Endothelial cell of umbilical vein (primary cell): ENCODE measurements around the gene SULT1C2. TPM values are rescaled to one million over a fixed set of nuclear protein-coding genes. Genes with fewer than 3 reads are reported as not detected.

ENCODE experiments used
- Bru-seq: library from RNA; stranded (reverse); fragments of 400-500 nt; gene quantifications from one replicate; lab custom pipeline; 2021; lab: Mats Ljungman, UMichigan
- BruChase-seq, 2 experiments: library from RNA; stranded (reverse); fragments of 400-500 nt; gene quantifications; one replicate each; lab custom pipeline; 2021; lab: Mats Ljungman, UMichigan
- BruUV-seq: library from RNA; stranded (reverse); fragments of 400-500 nt; replicated peaks from 2 replicates; lab custom pipeline; 2021; lab: Mats Ljungman, UMichigan
- CTCF ChIA-PET: fragments of 300-600, 350-600 bp; sonication (Branson Sonifier 250); formaldehyde crosslinking; loops from one replicate; lab custom pipeline; 2021; ENCODE audit warnings: antibody characterized with exemption, inconsistent platforms; lab: Charles Lee
- POLR2A ChIA-PET: fragments of 300-600, 350-600 bp; sonication (Branson Sonifier 250); formaldehyde crosslinking; loops from one replicate; lab custom pipeline; 2021; ENCODE audit warnings: antibody characterized with exemption, inconsistent platforms; lab: Charles Lee
- DNase-seq: peaks from one replicate; pipeline ENCODE4 v3.0.0-alpha.2; 2011; ENCODE audit warnings: low read depth, low spot score
- FAIRE-seq: peaks from 2 replicates; lab custom pipeline; 2011; peaks lifted over from hg19 to GRCh38; lab: Jason Lieb, UNC
- H2AFZ ChIP-seq: 2 replicates; pipeline ENCODE4 v1.6.0; 2012; ENCODE audit warnings: low read depth, low read length, control low read depth, inconsistent platforms
- H3K27ac ChIP-seq: 2 replicates; pipeline ENCODE4 v1.5.1; 2011; ENCODE audit warnings: low read depth, mild to moderate bottlenecking, control low read depth, low read length, moderate library complexity; ENCODE audit not compliant: insufficient read depth
- H3K27me3 ChIP-seq, 2 experiments: 2 replicates each; pipeline versions ENCODE4 v1.6.0 to v1.6.1; 2011; ENCODE audit warnings: low read length in 2 of 2, mixed read lengths in 1 of 2; ENCODE audit not compliant: control insufficient read depth in 2 of 2, insufficient read depth in 2 of 2
- H3K36me3 ChIP-seq, 2 experiments: 2 replicates in 1 of 2; 3 replicates in 1 of 2; pipeline ENCODE4 v1.5.1; 2011; ENCODE audit warnings: low read length in 2 of 2, mild to moderate bottlenecking in 1 of 2, moderate library complexity in 1 of 2; ENCODE audit not compliant: control insufficient read depth in 2 of 2, insufficient read depth in 2 of 2; ENCODE audit errors: extremely low read depth in 1 of 2
- H3K4me1 ChIP-seq: 3 replicates; pipeline ENCODE4 v1.5.1; 2011; ENCODE audit warnings: mild to moderate bottlenecking, low read length; ENCODE audit not compliant: control insufficient read depth, insufficient read depth; ENCODE audit errors: extremely low read depth
- H3K4me2 ChIP-seq: 2 replicates; pipeline ENCODE4 v1.6.1; 2011; ENCODE audit warnings: low read length, control low read depth, mixed read lengths; ENCODE audit not compliant: insufficient read depth
- H3K4me3 ChIP-seq, 3 experiments: fragments of 200-600 bp in 1 of 3; sonication (generic), shearing (Covaris generic) in 1 of 3; replicated peaks in 1 of 3; 2 replicates each; pipeline ENCODE4 v1.5.1; 2011 to 2016; ENCODE audit warnings: control low read depth in 3 of 3, low read length in 3 of 3, mild to moderate bottlenecking in 2 of 3, inconsistent platforms in 1 of 3, low read depth in 1 of 3, moderate library complexity in 1 of 3; ENCODE audit not compliant: insufficient read depth in 1 of 3
- H3K79me2 ChIP-seq: 2 replicates; pipeline ENCODE4 v1.6.0; 2012; ENCODE audit warnings: low read length, inconsistent platforms; ENCODE audit not compliant: control insufficient read depth, insufficient read depth
- H3K9ac ChIP-seq: replicated peaks from 2 replicates; pipeline ENCODE3; 2011; ENCODE audit warnings: low read length, control low read depth; ENCODE audit not compliant: insufficient read depth; ENCODE audit errors: extremely low read depth
- H3K9me1 ChIP-seq: replicated peaks from 3 replicates; pipeline ENCODE4 v1.6.0; 2011; ENCODE audit warnings: mild to moderate bottlenecking, low read length; ENCODE audit not compliant: control insufficient read depth, insufficient read depth; ENCODE audit errors: extremely low read depth
- H3K9me3 ChIP-seq: replicated peaks from 2 replicates; pipeline ENCODE4 v1.5.1; 2012; ENCODE audit warnings: low read length, inconsistent platforms; ENCODE audit not compliant: control insufficient read depth, insufficient read depth
- H4K20me1 ChIP-seq: replicated peaks from 2 replicates; pipeline ENCODE3; 2011; ENCODE audit warnings: mild to moderate bottlenecking, low read length; ENCODE audit not compliant: control insufficient read depth, insufficient read depth; ENCODE audit errors: extremely low read depth
- EZH2 ChIP-seq: IDR thresholded peaks from 2 replicates; pipeline ENCODE4 v1.6.1; 2012; ENCODE audit warnings: borderline replicate concordance, low read depth, mild to moderate bottlenecking, moderate library complexity, low read length, inconsistent platforms; ENCODE audit not compliant: severe bottlenecking
- FOS ChIP-seq: IDR thresholded peaks from 2 replicates; pipeline ENCODE4 v1.6.1; 2011; ENCODE audit warnings: mild to moderate bottlenecking, low read length, moderate library complexity, borderline replicate concordance; ENCODE audit not compliant: insufficient read depth
- GATA2 ChIP-seq: IDR thresholded peaks from 2 replicates; pipeline ENCODE4 v1.7.0; 2011; ENCODE audit warnings: low read depth, mild to moderate bottlenecking, moderate library complexity, mixed read lengths, low read length; ENCODE audit not compliant: insufficient read length, insufficient read depth
- JUN ChIP-seq: IDR thresholded peaks from 2 replicates; pipeline ENCODE4 v1.6.1; 2011; ENCODE audit warnings: borderline replicate concordance, low read depth; ENCODE audit not compliant: insufficient read length, insufficient read depth
- MYC ChIP-seq: IDR thresholded peaks from one replicate; pipeline ENCODE4 v1.6.1; 2011; ENCODE audit warnings: mild to moderate bottlenecking, low read depth, low read length
- POLR2A ChIP-seq: IDR thresholded peaks from 2 replicates; pipeline ENCODE4 v1.6.1; 2012; ENCODE audit warnings: low read depth, mild to moderate bottlenecking, control low read depth, low read length
- POLR2AphosphoS5 ChIP-seq: IDR thresholded peaks from 2 replicates; pipeline ENCODE4 v1.6.1; 2012; ENCODE audit warnings: low read depth, mild to moderate bottlenecking, control low read depth, low read length, moderate library complexity; ENCODE audit not compliant: insufficient read depth
- dilution Hi-C: fragments of 300-500 bp; cut with MboI; formaldehyde crosslinking; loops from one replicate; pipeline ENCODE4 v1.15.0; 2019; ENCODE audit warnings: low sequenced_read_pairs; ENCODE audit not compliant: extremely low pct_ligation_motif_present
- intact Hi-C: fragments of 100-400 bp; cut with micrococcal nuclease; formaldehyde crosslinking; loops from one replicate; pipeline ENCODE4 v1.10.0; 2022
- long read RNA-seq: library from polyadenylated mRNA; stranded (forward); transcript quantifications from one replicate; pipeline ENCODE4 v2.0.0, GENCODE V29; 2021
- polyA minus RNA-seq, 3 experiments: library from RNA; depleted of rRNA, polyadenylated mRNA; stranded (reverse); fragments of >200 nt; gene quantifications; 1 replicate in 1 of 3; 2 replicates in 2 of 3; pipeline ENCODE4 v1.2.3, GENCODE V29; 2011
- polyA plus RNA-seq, 4 experiments: library from polyadenylated mRNA; depleted of rRNA in 3 of 4; stranded (reverse) in 3 of 4; unstranded in 1 of 4; fragments of >200 nt; gene quantifications; 2 replicates each; pipeline versions ENCODE4 v1.2.1 to v1.2.3, GENCODE V29; 2011 to 2012; ENCODE audit warnings: missing spikeins in 1 of 4
- total RNA-seq: library from RNA; stranded (reverse); gene quantifications from 2 replicates; pipeline ENCODE4 v1.2.3, GENCODE V29; 2021
- TF ChIP-seq, protein P1 (sequence below): IDR thresholded peaks from 2 replicates; pipeline ENCODE4 v1.6.1; 2011; ENCODE audit not compliant: insufficient read depth, insufficient read length
- TF ChIP-seq, protein P2 (sequence below), 2 donors: IDR thresholded peaks; 1 replicate in 1 of 2; 2 replicates in 1 of 2; pipeline ENCODE4 v1.5.1; 2011; ENCODE audit warnings: low read length in 2 of 2, mild to moderate bottlenecking in 2 of 2, moderate library complexity in 2 of 2, control low read depth in 1 of 2, inconsistent platforms in 1 of 2, low read depth in 1 of 2; ENCODE audit not compliant: insufficient read depth in 1 of 2; ENCODE audit errors: extremely low read depth in 1 of 2

SULT1C2 gene
- not detected in 2 replicates for total RNA-seq
- polyA plus RNA-seq, result not detected in 2 replicates
- polyA plus RNA-seq (2011; cell fraction: cytosol; rRNA removed), result not detected in 2 replicates
- polyA plus RNA-seq (2011; cell fraction: nucleus; rRNA removed), result not detected in 2 replicates
- not detected in 2 replicates for polyA plus RNA-seq (2012)
- not detected in 2 replicates for polyA minus RNA-seq
- polyA minus RNA-seq (2011; cell fraction: cytosol; rRNA and poly(A)+ RNA removed), result not detected
- polyA minus RNA-seq (2011; cell fraction: nucleus; rRNA and poly(A)+ RNA removed), result not detected in 2 replicates
- not detected for Bru-seq, nascent RNA
- BruChase-seq, experiment 1, labeled RNA remaining after a 6-hour chase, result not detected
- not detected for BruChase-seq, experiment 2, labeled RNA remaining after a 2-hour chase
- long read RNA-seq, result 0 reads

DNA sequence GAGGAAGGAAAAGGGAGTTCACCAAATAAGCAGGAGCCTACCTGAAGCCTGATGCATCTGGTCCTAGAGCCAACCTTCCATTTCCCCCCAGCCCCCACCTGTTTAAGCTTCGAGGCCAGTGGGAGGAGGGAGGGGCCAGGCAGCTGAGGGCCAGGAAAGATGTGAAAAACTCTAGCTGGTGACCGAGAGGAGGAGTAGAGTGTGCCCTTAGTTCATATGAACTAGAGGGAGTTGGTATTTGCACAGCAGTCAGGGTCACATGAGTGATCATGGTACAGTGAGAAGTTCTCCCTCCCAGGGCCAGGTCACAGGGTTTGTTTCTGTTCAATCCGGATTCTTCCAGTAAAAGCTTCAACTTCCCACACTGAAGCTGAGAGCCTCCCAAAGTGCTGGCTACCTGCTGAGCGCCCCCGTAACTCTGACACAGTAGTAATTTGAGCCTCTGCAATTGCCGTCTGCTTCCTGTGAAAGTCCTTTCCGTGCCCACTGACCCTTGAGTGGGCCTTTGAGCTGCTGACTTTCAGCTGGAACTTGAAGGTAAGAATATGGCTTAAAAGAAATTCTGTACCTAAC is at the start of gene SULT1C2:
SULT1C2 (plus strand) TSS at position 362 of the 573 bp plus-strand sequence. CDS start 4,773 bp downstream, outside the sequence.
- no peaks in the 10 kb centered on the region for H3K4me1 ChIP-seq
- TF ChIP-seq, protein P1, sequence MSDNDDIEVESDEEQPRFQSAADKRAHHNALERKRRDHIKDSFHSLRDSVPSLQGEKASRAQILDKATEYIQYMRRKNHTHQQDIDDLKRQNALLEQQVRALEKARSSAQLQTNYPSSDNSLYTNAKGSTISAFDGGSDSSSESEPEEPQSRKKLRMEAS, result no peak
- TF ChIP-seq FOS (no peak), JUN (no peak), MYC (no peak), POLR2A (no peak), GATA2 (no peak), POLR2AphosphoS5 (no peak), EZH2 (no peak)
- TF ChIP-seq, protein P2, sequence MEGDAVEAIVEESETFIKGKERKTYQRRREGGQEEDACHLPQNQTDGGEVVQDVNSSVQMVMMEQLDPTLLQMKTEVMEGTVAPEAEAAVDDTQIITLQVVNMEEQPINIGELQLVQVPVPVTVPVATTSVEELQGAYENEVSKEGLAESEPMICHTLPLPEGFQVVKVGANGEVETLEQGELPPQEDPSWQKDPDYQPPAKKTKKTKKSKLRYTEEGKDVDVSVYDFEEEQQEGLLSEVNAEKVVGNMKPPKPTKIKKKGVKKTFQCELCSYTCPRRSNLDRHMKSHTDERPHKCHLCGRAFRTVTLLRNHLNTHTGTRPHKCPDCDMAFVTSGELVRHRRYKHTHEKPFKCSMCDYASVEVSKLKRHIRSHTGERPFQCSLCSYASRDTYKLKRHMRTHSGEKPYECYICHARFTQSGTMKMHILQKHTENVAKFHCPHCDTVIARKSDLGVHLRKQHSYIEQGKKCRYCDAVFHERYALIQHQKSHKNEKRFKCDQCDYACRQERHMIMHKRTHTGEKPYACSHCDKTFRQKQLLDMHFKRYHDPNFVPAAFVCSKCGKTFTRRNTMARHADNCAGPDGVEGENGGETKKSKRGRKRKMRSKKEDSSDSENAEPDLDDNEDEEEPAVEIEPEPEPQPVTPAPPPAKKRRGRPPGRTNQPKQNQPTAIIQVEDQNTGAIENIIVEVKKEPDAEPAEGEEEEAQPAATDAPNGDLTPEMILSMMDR (IDR thresholded peaks at IDR 0.05; ENCODE audit: extremely low read depth in 1 of 2, insufficient read depth in 1 of 2, low read depth in 1 of 2, low read length in 2 of 2), result no peak
- intact Hi-C loops (no loop called here), dilution Hi-C loops (no loop called here)
- H2AFZ ChIP-seq, result no peak within 1 kb of the TSS
- H3K9me1 ChIP-seq, result no peaks in the 10 kb centered on the region
- H3K4me3 ChIP-seq, result no peak within 1 kb of the TSS
- H3K79me2 ChIP-seq, result no peaks in the 10 kb centered on the region
- no TSS peak for BruUV-seq
- no peak for DNase-seq
- ChIA-PET POLR2A (no interaction called here), CTCF (no interaction called here)
- H3K27me3 ChIP-seq, result peaks cover 0 to 1% of the 10 kb centered on the region in 2 experiments
- no peaks in the 10 kb centered on the region for H3K9me3 ChIP-seq
- no peak within 1 kb of the TSS for H3K27ac ChIP-seq
- H3K4me2 ChIP-seq, result no peak within 1 kb of the TSS
- no peaks in the 10 kb centered on the region for H4K20me1 ChIP-seq
- FAIRE-seq, result no peak
- no peak within 1 kb of the TSS for H3K9ac ChIP-seq
- H3K36me3 ChIP-seq, result no peaks in the 10 kb centered on the region
